22Rv1 (cell line): ENCODE data around the gene HCST.

Experiments used
- H3K27ac ChIP-seq: fragments of 450-650 bp; 2 replicates; pipeline ENCODE4 v1.5.1; 2017
- CTCF ChIP-seq: fragments of 450-650 bp; IDR thresholded peaks from 2 replicates; pipeline ENCODE4 v1.5.1; 2017; ENCODE audit warnings: mild to moderate bottlenecking
- ZFX ChIP-seq: fragments of 450-650 bp; IDR thresholded peaks from 2 replicates; pipeline ENCODE4 v1.6.1; 2017; ENCODE audit warnings: antibody characterized with exemption, borderline replicate concordance

Gene HCST

GRCh38 chr19:35945121-35945790 lies 42.9 kb downstream of the HCST start:
- TF ChIP-seq CTCF, result no peak
- no peak for TF ChIP-seq ZFX
- H3K27ac ChIP-seq, result no peak overlapping the region

GRCh38 chr19:35946203-35946602 lies 43.9 kb downstream of the HCST start:
- H3K27ac ChIP-seq, result no peak overlapping the region
- TF ChIP-seq CTCF (no peak), ZFX (no peak)

- H3K27ac ChIP-seq, result no peak overlapping the region
- no peak for TF ChIP-seq CTCF
These were observed 46.8 kb downstream of the HCST start for GRCh38 chr19:35949131-35949530.
